MM.1S (cell line): ENCODE measurements around the gene SEMA3C.

ENCODE experiments used
- DNase-seq: peaks from one replicate; pipeline ENCODE4 v3.0.0-alpha.2; 2015
- H2AFZ ChIP-seq: fragments of 300-600 bp; sonication (generic); 2 replicates; pipeline ENCODE4 v1.6.0; 2016; ENCODE audit warnings: antibody characterized with exemption, low read length
- H3F3A ChIP-seq: fragments of 300-600 bp; sonication (generic); 2 replicates; pipeline ENCODE4 v1.6.1; 2016; ENCODE audit warnings: mild to moderate bottlenecking, antibody characterized with exemption, low read length, moderate library complexity, mixed read lengths; ENCODE audit not compliant: insufficient read depth
- H3K27ac ChIP-seq: fragments of 300-600 bp; sonication (generic); 2 replicates; pipeline ENCODE4 v1.5.1; 2016; ENCODE audit warnings: mild to moderate bottlenecking, low read length
- H3K27me3 ChIP-seq: fragments of 300-600 bp; sonication (generic); replicated peaks from 2 replicates; pipeline ENCODE4 v1.6.0; 2016; ENCODE audit warnings: low read length; ENCODE audit not compliant: insufficient read depth
- H3K36me3 ChIP-seq: fragments of 300-600 bp; sonication (generic); replicated peaks from 2 replicates; pipeline ENCODE4 v1.6.1; 2016; ENCODE audit warnings: mild to moderate bottlenecking, low read length, mixed read lengths; ENCODE audit not compliant: insufficient read depth
- H3K4me1 ChIP-seq: fragments of 300-600 bp; sonication (generic); 2 replicates; pipeline ENCODE4 v1.6.1; 2016; ENCODE audit warnings: low read length, mixed read lengths
- H3K4me2 ChIP-seq: fragments of 300-600 bp; sonication (generic); 2 replicates; pipeline ENCODE4 v1.6.0; 2016; ENCODE audit warnings: low read depth, low read length
- H3K4me3 ChIP-seq: fragments of 300-600 bp; sonication (generic); 2 replicates; pipeline ENCODE4 v1.5.1; 2016; ENCODE audit warnings: low read length, mixed read lengths
- H3K79me2 ChIP-seq: fragments of 300-600 bp; sonication (generic); 2 replicates; pipeline ENCODE4 v1.6.1; 2016; ENCODE audit warnings: mixed run types, low read length, mixed read lengths
- H3K9ac ChIP-seq: fragments of 300-600 bp; sonication (generic); 2 replicates; pipeline ENCODE4 v1.6.1; 2016; ENCODE audit warnings: low read length, mixed read lengths
- H3K9me2 ChIP-seq: fragments of 300-600 bp; sonication (generic); replicated peaks from 2 replicates; pipeline ENCODE4 v1.6.1; 2016; ENCODE audit warnings: mild to moderate bottlenecking, low read length, mixed read lengths; ENCODE audit not compliant: insufficient read depth
- H3K9me3 ChIP-seq: fragments of 300-600 bp; sonication (generic); replicated peaks from 2 replicates; pipeline ENCODE4 v1.6.1; 2016; ENCODE audit warnings: mild to moderate bottlenecking, low read length, mixed read lengths; ENCODE audit not compliant: insufficient read depth
- H4K20me1 ChIP-seq: fragments of 300-600 bp; sonication (generic); 2 replicates; pipeline ENCODE4 v1.6.1; 2016; ENCODE audit warnings: mild to moderate bottlenecking, low read length, moderate library complexity, mixed read lengths; ENCODE audit not compliant: insufficient read depth
- CTCF ChIP-seq: fragments of 300-600 bp; sonication (generic); IDR thresholded peaks from 2 replicates; pipeline ENCODE4 v1.5.1; 2016; ENCODE audit warnings: antibody characterized with exemption, low read length, mixed read lengths
- EZH2 ChIP-seq: fragments of 300-600 bp; sonication (generic); optimal IDR thresholded peaks from 2 replicates; pipeline ENCODE3; 2017; ENCODE audit warnings: low read depth, mild to moderate bottlenecking, antibody characterized with exemption, low read length, mixed read lengths
- EZH2phosphoT487 ChIP-seq: fragments of 300-600 bp; sonication (generic); IDR thresholded peaks from 2 replicates; pipeline ENCODE4 v1.6.1; 2018; ENCODE audit warnings: antibody characterized with exemption, low read length

The SEMA3C gene

GRCh38 chr7:80885757-80886156 is 33.1 kb downstream of the SEMA3C start:
- Histone ChIP-seq H3K36me3 (no peaks in the 10 kb centered on the region), H3K9me3 (no peaks in the 10 kb centered on the region), H3K27me3 (no peaks in the 10 kb centered on the region), H3K4me1 (no peaks in the 10 kb centered on the region), H3K9me2 (no peaks in the 10 kb centered on the region), H3K4me3 (no peak overlapping the region), H4K20me1 (no peaks in the 10 kb centered on the region), H3F3A (no peaks in the 10 kb centered on the region), H2AFZ (no peak overlapping the region), H3K79me2 (no peaks in the 10 kb centered on the region), H3K4me2 (no peak overlapping the region), H3K27ac (no peak overlapping the region), H3K9ac (no peak overlapping the region)
- peak; percentile 42 for DNase-seq
- TF ChIP-seq EZH2phosphoT487 (no peak), EZH2 (no peak), CTCF (no peak)

DNA sequence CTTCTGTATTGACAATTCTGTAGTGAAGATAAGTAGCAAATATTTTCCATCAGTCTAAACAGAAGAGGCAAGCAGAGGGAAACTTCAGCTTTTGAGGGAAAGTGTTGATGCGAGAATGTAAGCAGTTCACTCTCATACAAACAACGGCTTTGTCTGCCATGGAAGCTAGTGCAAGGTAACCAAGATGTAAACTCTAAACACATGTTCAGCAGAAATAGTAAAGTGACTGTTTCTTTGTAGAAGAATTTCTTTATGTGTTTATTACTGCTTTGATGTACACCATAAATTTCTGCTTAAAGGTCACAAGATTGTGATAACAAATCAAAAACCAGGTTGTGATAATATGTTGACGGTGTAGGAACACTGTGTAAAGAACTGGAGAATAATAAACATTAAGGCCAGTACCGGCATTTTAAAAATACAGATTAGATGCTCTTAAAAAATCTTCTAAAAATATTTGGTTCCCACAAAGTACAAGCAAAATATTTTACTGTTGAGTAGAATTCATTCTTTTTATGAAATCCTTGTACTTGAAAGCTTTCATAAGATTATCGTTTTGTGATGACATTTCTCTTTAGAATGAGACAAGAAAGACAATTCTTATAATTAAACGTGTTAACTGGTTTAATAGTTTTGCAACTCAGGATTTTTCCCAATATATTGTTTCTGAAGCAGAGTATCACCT is 34.2 kb downstream of the SEMA3C start:
- no peak overlapping the region for H3K4me3 ChIP-seq
- H4K20me1 ChIP-seq: no peaks in the 10 kb centered on the region
- no peak overlapping the region for H3K4me2 ChIP-seq
- no peak for DNase-seq
- no peak overlapping the region for H2AFZ ChIP-seq
- no peak overlapping the region for H3K9ac ChIP-seq
- no peaks in the 10 kb centered on the region for H3K27me3 ChIP-seq
- H3K9me2 ChIP-seq: no peaks in the 10 kb centered on the region
- no peak overlapping the region for H3K27ac ChIP-seq
- H3F3A ChIP-seq: no peaks in the 10 kb centered on the region
- no peaks in the 10 kb centered on the region for H3K79me2 ChIP-seq
- no peaks in the 10 kb centered on the region for H3K36me3 ChIP-seq
- no peaks in the 10 kb centered on the region for H3K4me1 ChIP-seq
- TF ChIP-seq CTCF (no peak), EZH2phosphoT487 (no peak), EZH2 (no peak)
- H3K9me3 ChIP-seq: no peaks in the 10 kb centered on the region

GRCh38 chr7:80883154-80884025 is 35.5 kb downstream of the SEMA3C start:
- no peak overlapping the region for H2AFZ ChIP-seq
- TF ChIP-seq EZH2 (no peak), CTCF (no peak)
- no peaks in the 10 kb centered on the region for H3K4me1 ChIP-seq
- H3K27me3 ChIP-seq: no peaks in the 10 kb centered on the region
- H3K9me3 ChIP-seq: no peaks in the 10 kb centered on the region
- no peak overlapping the region for H3K27ac ChIP-seq
- no peak overlapping the region for H3K4me3 ChIP-seq
- no peaks in the 10 kb centered on the region for H4K20me1 ChIP-seq
- H3K9me2 ChIP-seq: no peaks in the 10 kb centered on the region
- H3F3A ChIP-seq: no peaks in the 10 kb centered on the region
- H3K9ac ChIP-seq: no peak overlapping the region
- no peaks in the 10 kb centered on the region for H3K79me2 ChIP-seq
- no peaks in the 10 kb centered on the region for H3K36me3 ChIP-seq
- DNase-seq: no peak
- H3K4me2 ChIP-seq: no peak overlapping the region
